ENCODE data around the gene TNFAIP1.

Gene TNFAIP1

GRCh38 chr17:28295677-28296578, 39.6 kb upstream of the TNFAIP1 start:
- Histone ChIP-seq H3K4me1 (no peaks in the 10 kb centered on the region), H3K4me3 (ENCODE audit: low read depth, low read length) (no peak overlapping the region), H3K9me3 (no peaks in the 10 kb centered on the region), H3K27me3 (no peaks in the 10 kb centered on the region), H3K36me3 (no peaks in the 10 kb centered on the region)
- no peak for DNase-seq
- TF ChIP-seq CTCF (IDR thresholded peaks at IDR 0.05; ENCODE audit: low read depth, low read length) = no peak

- DNase-seq = no peak
- Histone ChIP-seq H3K9me3 (no peaks in the 10 kb centered on the region), H3K4me1 (no peaks in the 10 kb centered on the region), H3K4me3 (ENCODE audit: low read depth, low read length) (no peak overlapping the region), H3K36me3 (no peaks in the 10 kb centered on the region), H3K27me3 (no peaks in the 10 kb centered on the region)
- TF ChIP-seq CTCF (IDR thresholded peaks at IDR 0.05; ENCODE audit: low read depth, low read length) = no peak
Measured at GRCh38 chr17:28298449-28298848, 37.1 kb upstream of the TNFAIP1 start.

GRCh38 chr17:28306954-28307401, 28.6 kb upstream of the TNFAIP1 start:
- no peak for TF ChIP-seq CTCF (IDR thresholded peaks at IDR 0.05; ENCODE audit: low read depth, low read length)
- no peaks in the 10 kb centered on the region for H3K9me3 ChIP-seq
- no peaks in the 10 kb centered on the region for H3K27me3 ChIP-seq
- no peaks in the 10 kb centered on the region for H3K36me3 ChIP-seq
- H3K4me1 ChIP-seq = no peaks in the 10 kb centered on the region
- H3K4me3 ChIP-seq (ENCODE audit: low read depth, low read length) = no peak overlapping the region
- DNase-seq = no peak

GRCh38 chr17:28313841-28314240, 21.7 kb upstream of the TNFAIP1 start:
- no peaks in the 10 kb centered on the region for H3K27me3 ChIP-seq
- no peaks in the 10 kb centered on the region for H3K36me3 ChIP-seq
- no peak overlapping the region for H3K4me3 ChIP-seq (ENCODE audit: low read depth, low read length)
- TF ChIP-seq CTCF (IDR thresholded peaks at IDR 0.05; ENCODE audit: low read depth, low read length) = no peak
- no peaks in the 10 kb centered on the region for H3K9me3 ChIP-seq
- no peaks in the 10 kb centered on the region; the same call in 1 of the 2 replicates for H3K4me1 ChIP-seq
- DNase-seq = no peak

GRCh38 chr17:28315846-28316705, 19.5 kb upstream of the TNFAIP1 start:
- Histone ChIP-seq H3K27me3 (no peaks in the 10 kb centered on the region), H3K4me3 (ENCODE audit: low read depth, low read length) (no peak overlapping the region), H3K36me3 (peaks cover 4% of the 10 kb centered on the region; the same call in 1 of the 2 replicates), H3K4me1 (no peaks in the 10 kb centered on the region; the same call in 1 of the 2 replicates), H3K9me3 (no peaks in the 10 kb centered on the region)
- DNase-seq = no peak
- TF ChIP-seq CTCF (IDR thresholded peaks at IDR 0.05; ENCODE audit: low read depth, low read length) = no peak
